ENCODE data around the gene CEACAM1. TPM values are rescaled to one million over a fixed set of nuclear protein-coding genes. Genes with fewer than 3 reads are reported as not detected.

CEACAM1 gene
- total RNA-seq, result 1 to 10 TPM; 1.0 to 4.8 (median 1.8) TPM
- 1 to 10 TPM in 1 of 3 donors, under 1 TPM in 2; 0.62 to 1.4 (median 0.83) TPM for polyA plus RNA-seq
- long read RNA-seq, donor 1, result 0 reads
- long read RNA-seq, donor 2, partial matches to known transcripts, result 0 of 2 reads
- long read RNA-seq, donor 2, other reads (novel, unspliced or antisense), result 2 of 2 reads

DNA sequence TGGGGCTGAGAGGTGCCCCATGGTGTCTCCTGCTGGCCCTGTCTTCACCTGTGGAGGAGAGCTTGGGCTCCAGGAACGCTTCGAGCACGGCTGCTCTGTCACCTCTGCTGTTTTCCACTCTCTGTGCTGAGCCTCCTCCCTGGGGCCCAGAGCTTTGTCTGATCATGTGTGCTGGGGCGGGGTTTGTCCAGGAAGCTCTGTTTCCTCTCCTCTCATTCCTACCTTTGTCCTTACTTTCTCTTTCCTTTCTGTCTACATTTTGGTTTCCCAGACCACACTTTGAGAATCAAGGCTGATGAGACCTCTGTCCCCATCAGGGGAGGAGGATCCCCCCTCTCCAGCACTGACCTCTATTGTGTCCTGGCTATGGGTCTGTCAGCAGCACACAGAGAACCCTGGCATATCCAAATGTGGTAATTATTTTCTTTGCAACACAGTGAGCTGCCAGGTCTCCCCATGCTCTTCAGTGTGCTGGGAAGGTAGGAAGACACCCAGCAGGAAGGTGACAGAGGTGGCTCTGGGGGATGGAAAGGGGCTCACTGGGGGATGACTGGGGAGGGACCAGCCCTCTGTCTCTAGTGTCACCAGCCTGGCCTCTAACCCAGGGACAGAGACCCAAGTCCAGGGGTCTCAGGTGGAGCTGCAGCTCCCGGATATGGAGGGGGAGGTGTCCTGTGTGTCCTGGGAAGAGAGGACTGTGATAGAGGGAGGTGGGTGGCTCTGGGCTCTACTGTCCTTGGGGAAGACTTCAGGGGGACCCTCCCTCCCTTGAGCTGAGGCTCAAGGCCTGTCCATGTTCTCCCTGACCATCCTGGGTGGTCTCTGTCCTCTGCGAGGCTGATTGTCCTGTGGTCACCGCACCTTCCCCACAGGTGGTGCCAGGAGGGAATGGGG is at the start of gene CEACAM1:
Gene CEACAM1 (minus strand): TSS at position 128 of the 894 bp plus-strand sequence. CDS start 107 bp downstream, at position 21.
- DNase-seq, result peak in 1 of 2 donors; percentile 17
- WGBS, 3 donors, result 59 to 64% (median 62%) methylated on average over 7 of the region's 7 CpGs
- ATAC-seq, result no peak
- Histone ChIP-seq H3K4me3 (peak within 1 kb of the TSS; percentile 48), H3K27me3 (ENCODE audit: insufficient read depth in 3 of 3, low read length in 2 of 3) (no peaks in the 10 kb centered on the region), H3K36me3 (ENCODE audit: insufficient read depth in 1 of 2, low read depth in 1 of 2) (no peaks in the 10 kb centered on the region), H3K4me1 (no peaks in the 10 kb centered on the region), H3K27ac (peak within 1 kb of the TSS; percentile 46), H3K9me3 (no peaks in the 10 kb centered on the region)
- TF ChIP-seq, protein P1, sequence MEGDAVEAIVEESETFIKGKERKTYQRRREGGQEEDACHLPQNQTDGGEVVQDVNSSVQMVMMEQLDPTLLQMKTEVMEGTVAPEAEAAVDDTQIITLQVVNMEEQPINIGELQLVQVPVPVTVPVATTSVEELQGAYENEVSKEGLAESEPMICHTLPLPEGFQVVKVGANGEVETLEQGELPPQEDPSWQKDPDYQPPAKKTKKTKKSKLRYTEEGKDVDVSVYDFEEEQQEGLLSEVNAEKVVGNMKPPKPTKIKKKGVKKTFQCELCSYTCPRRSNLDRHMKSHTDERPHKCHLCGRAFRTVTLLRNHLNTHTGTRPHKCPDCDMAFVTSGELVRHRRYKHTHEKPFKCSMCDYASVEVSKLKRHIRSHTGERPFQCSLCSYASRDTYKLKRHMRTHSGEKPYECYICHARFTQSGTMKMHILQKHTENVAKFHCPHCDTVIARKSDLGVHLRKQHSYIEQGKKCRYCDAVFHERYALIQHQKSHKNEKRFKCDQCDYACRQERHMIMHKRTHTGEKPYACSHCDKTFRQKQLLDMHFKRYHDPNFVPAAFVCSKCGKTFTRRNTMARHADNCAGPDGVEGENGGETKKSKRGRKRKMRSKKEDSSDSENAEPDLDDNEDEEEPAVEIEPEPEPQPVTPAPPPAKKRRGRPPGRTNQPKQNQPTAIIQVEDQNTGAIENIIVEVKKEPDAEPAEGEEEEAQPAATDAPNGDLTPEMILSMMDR (IDR thresholded peaks at IDR 0.05), result no peak
- intact Hi-C loops (cut with DNase I), result loop anchor here (2.0 to 5.0 kb wide), 2 partner anchors 76 to 78 kb away; no protein-coding TSS in a partner anchor

DNA sequence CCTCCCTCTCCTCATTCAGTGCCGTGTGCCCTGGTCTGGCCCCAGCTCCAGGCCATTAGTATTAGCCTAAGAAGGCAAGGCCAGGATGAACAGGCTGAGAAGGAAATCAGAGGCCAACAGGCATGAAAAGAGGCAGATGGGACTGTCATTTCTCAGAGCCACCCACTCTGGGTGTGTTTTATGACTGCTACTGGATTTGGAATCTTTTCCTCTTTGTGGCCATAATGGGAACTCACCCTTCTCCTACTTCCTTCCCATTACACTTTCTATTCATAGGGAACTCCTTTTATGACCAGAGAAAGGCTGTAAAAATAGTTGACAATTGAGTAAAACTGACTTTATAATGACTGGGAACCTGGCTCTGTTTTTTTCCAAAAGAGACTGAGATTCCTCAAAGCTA is 48.7 kb upstream of the CEACAM1 start:
- H3K36me3 ChIP-seq (ENCODE audit: insufficient read depth in 1 of 2, low read depth in 1 of 2), result no peaks in the 10 kb centered on the region
- no peak overlapping the region for H3K27ac ChIP-seq
- TF ChIP-seq, protein P1 (IDR thresholded peaks at IDR 0.05), result no peak
- DNase-seq (no peak), ATAC-seq (no peak)
- H3K4me3 ChIP-seq, result no peak overlapping the region
- H3K27me3 ChIP-seq (ENCODE audit: insufficient read depth in 3 of 3, low read length in 2 of 3), result peaks cover 0 to 2% (median 0%) of the 10 kb centered on the region in 3 donors
- WGBS, 3 donors, result 24 to 38% (median 29%) methylated on average over 1 of the region's 1 CpG
- no peaks in the 10 kb centered on the region for H3K9me3 ChIP-seq
- H3K4me1 ChIP-seq, result no peaks in the 10 kb centered on the region
- intact Hi-C loops (cut with DNase I), result no loop called here

DNA sequence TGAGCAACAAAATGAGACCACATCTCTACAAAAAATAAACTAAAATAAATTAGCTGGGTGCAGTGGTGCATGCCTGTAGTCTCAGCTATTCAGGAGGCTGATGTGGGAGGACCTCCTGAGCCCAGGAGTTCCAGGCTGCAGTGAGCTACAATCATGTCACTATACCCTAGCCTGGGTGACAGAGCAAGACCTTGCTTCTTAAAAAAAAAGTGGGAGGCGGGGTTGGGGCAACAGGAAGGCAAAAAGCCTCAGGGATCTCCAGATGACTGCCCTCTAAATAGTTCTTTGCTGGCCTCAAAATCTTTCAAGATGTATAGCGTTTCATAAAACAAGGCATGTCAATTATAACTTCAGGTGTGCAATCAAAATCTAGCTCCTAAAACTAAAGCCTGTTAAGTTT is 48.0 kb upstream of the CEACAM1 start:
- H3K4me1 ChIP-seq, result no peaks in the 10 kb centered on the region
- WGBS, 3 donors, result 75 to 84% (median 84%) methylated on average over 2 of the region's 2 CpGs
- DNase-seq, result no peak
- H3K4me3 ChIP-seq, result no peak overlapping the region
- no peak for ATAC-seq
- H3K27me3 ChIP-seq (ENCODE audit: insufficient read depth in 3 of 3, low read length in 2 of 3), result peaks cover 0 to 2% (median 0%) of the 10 kb centered on the region in 3 donors
- TF ChIP-seq, protein P1 (IDR thresholded peaks at IDR 0.05), result no peak
- H3K9me3 ChIP-seq, result no peaks in the 10 kb centered on the region
- H3K36me3 ChIP-seq (ENCODE audit: insufficient read depth in 1 of 2, low read depth in 1 of 2), result no peaks in the 10 kb centered on the region
- H3K27ac ChIP-seq, result no peak overlapping the region
- intact Hi-C loops (cut with DNase I), result no loop called here

DNA sequence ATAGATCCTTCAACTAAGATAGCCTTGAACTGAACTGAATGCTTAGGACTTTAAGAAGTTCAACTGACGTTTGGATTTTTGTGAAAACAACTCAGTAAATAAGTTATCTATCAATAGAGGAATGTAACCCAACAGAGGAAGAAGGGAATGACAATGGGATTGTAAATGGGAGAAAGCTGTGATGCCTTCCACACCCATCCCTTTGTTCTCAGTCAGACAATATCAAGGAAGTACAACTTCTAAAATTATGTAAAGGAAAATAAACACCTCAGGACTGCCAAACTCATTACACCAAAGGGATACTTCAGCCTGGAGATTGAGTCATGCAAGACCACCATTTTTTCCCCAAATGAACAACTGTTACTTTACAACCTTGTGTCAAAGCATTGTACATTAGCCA is 45.4 kb upstream of the CEACAM1 start:
- 50 to 60% (median 51%) methylated on average over 1 of the region's 1 CpG for WGBS, 3 donors
- H3K36me3 ChIP-seq (ENCODE audit: insufficient read depth in 1 of 2, low read depth in 1 of 2), result no peaks in the 10 kb centered on the region
- H3K27me3 ChIP-seq (ENCODE audit: insufficient read depth in 3 of 3, low read length in 2 of 3), result no peaks in the 10 kb centered on the region
- intact Hi-C loops (cut with DNase I), result no loop called here
- ATAC-seq (no peak), DNase-seq (no peak)
- no peaks in the 10 kb centered on the region for H3K4me1 ChIP-seq
- no peak overlapping the region for H3K4me3 ChIP-seq
- TF ChIP-seq, protein P1 (IDR thresholded peaks at IDR 0.05), result no peak
- H3K27ac ChIP-seq, result no peak overlapping the region
- H3K9me3 ChIP-seq, result no peaks in the 10 kb centered on the region

All from psoas muscle (tissue), 8 donors.